HL-60/S4 treated with retinoic acid at 250 ng/mL for 4 days and 3 days (cell line): ENCODE measurements around the gene VANGL2.

Experiments
- in situ Hi-C: fragments of 300-500 bp; cut with MboI; formaldehyde crosslinking; loops from 2 replicates; pipeline ENCODE4 v1.7.0; 2022; ENCODE audit warnings: low sequenced_read_pairs

Gene VANGL2

GRCh38 chr1:160425847-160426246 lies 25.5 kb downstream of the VANGL2 start:
- in situ Hi-C loops: loop anchor here (10.0 kb wide), 1 partner anchor 179 kb away; no protein-coding TSS in a partner anchor

GRCh38 chr1:160427625-160428024 lies 27.3 kb downstream of the VANGL2 start:
- in situ Hi-C loops: loop anchor here (10.0 kb wide), 1 partner anchor 177 kb away; no protein-coding TSS in a partner anchor

DNA sequence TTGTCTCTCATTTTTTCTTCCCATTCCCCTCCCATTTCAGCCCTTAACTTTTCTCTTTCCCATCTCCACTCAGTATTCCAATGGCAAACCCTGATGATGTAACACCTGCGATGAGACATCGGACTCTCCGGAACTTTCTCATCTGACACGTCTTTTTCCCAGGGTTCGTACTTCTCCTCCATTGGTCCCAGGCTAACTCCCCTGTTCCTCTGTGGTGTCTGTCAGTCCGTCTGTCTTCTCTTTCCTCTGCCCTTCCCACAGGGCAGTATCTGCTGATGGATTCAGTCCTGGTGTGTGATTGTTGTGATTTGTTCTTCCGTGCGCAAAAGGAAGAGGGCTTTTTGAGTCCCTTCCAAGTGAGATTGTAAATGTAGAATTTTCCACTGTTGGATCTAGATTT lies 27.7 kb downstream of the VANGL2 start:
- in situ Hi-C loops: loop anchor here (10.0 kb wide), 1 partner anchor 177 kb away; no protein-coding TSS in a partner anchor

GRCh38 chr1:160428655-160429054 lies 28.3 kb downstream of the VANGL2 start:
- in situ Hi-C loops: loop anchor here (10.0 kb wide), 1 partner anchor 176 kb away; no protein-coding TSS in a partner anchor

DNA sequence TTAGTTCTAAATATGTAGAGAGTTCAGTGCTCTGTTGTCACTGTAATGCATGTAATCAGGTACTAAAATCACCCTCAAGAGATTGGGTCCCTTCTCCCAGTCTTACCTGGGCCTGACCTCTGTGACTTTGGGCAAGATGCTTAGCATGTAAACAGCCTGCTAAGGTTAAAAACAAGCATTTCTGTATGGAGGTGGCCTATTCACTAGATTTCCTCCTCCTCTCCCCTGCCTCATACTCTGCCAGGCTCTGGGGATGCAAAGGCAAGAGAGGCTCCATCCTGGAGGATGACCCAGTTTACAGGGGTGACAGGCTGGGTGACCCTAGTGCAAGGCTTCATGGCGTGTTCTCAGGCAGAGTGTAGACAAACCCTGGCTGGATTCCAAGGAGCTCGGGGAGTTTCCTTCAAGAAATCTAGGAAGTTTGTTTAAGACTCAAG lies 28.8 kb downstream of the VANGL2 start:
- in situ Hi-C loops: loop anchor here (10.0 kb wide), 1 partner anchor 176 kb away; no protein-coding TSS in a partner anchor

DNA sequence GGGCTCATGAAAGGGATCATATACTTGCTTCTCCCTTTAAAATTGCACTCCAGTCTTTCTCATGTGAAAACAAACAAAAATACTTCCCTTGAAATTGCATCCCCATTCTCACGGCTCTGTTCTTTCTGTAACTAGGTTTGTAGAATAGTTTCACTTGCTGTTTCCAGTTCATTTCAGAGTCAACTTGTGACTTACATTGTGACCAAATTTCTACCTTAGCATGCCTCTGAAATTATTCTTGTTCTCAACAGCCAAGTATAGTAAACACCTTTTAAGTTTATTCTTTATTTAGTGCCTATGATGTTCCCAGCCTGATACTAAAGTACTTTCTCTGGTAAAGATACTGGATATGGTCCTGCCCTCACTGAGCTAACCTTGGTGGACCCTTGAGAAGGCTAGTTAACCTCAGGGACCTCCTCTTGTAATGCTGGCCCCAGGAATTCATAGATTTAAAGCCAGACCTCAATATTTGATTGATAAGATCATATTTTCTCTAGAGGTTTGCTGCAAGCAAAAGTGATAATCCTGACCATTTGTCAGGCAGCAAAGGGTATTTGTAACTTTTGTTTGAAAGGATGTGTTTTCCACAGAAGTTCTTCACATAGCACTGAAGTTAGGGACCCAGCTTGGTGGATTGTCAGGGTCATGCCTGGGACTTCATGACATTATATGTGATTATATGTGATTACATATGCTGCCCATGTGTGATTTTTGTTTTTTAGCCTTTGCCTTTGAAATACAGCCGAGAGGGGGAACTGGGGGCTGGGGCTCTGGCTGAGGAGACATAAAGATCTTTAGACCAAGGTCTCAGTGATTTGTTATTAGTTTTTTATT lies 29.6 kb downstream of the VANGL2 start:
- in situ Hi-C loops: loop anchor here (10.0 kb wide), 1 partner anchor 175 kb away; no protein-coding TSS in a partner anchor

DNA sequence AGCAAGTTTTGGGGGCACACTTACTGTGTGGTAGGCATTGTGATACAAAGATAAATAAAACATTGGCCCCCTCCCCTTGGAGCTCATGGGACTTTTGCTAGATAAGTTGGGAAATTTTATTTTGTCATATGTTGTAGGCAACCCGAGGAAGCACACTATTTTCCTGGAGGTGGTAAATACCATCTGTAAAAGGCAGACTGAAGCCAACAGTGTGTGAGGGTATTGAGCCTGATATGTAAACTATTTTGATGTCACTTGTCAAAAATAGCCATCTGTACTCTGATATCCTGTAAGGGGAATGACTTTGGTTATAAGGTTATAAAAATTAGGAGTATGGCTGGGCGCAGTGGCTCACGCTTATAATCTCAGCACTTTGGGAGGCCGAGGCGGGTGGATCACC lies 30.6 kb downstream of the VANGL2 start:
- in situ Hi-C loops: no loop called here

- in situ Hi-C loops: no loop called here
Measured at GRCh38 chr1:160431571-160431970, 31.2 kb downstream of the VANGL2 start.

- in situ Hi-C loops: no loop called here
Measured at GRCh38 chr1:160432371-160432786, 32.0 kb downstream of the VANGL2 start.

DNA sequence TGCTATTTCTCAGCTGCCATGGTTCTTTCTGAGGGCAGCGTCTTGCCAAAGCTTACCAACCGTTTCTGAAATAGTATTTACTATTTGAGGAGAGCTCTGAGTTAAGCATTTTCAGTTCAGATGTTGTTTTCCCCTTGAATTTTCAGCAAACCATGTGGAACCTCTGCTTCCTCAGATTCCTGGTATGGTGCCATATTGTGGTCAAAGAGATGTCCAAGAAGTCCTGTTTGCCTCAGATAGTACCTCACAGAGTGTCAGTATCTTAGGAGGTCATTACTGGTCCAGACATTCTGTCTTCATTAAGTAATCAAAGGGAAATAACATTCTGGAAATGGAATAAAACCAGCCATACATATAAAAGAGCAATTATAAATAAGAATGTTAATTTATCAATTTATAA lies 36.6 kb downstream of the VANGL2 start:
- in situ Hi-C loops: no loop called here

- in situ Hi-C loops: no loop called here
Measured at GRCh38 chr1:160437432-160438316, 37.3 kb downstream of the VANGL2 start.

- in situ Hi-C loops: no loop called here
Measured at GRCh38 chr1:160438317-160438918, 38.1 kb downstream of the VANGL2 start.

DNA sequence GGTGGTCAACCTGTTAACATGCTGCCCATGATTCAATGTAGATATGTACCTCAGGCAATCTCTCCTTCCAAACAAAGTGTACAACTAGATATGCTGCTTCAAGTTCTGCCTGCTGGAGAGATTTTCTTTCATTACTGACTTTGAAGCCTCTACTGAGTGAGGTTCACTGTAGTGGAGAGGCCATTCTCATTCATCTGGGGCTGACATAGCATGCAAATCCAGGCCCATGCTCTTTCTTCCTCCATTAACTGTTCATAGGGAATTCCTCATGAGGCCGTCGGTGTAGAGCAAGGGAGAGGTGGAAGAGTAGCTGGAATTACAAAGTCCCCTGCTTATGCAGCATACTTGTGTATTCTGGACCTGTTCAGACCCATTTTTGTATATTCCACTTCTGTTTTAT lies 38.6 kb downstream of the VANGL2 start:
- in situ Hi-C loops: no loop called here

DNA sequence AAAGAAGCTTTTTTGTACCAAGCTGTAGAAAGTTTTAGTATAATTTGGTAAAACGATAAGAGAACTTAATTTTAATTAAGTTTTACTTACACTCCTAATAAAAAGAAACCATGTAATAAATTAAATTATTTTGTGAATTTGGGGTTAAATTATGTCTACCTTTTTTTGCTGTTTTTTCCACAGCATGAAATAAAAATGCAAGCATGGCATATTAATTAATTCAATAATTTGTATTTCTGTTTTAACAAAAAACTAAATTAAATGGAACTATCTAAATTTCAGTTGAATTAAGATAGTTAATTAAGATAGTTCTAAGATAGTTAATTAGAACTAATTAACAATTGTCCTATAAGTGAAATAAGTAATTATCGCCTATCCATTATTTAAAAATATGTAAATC lies 39.4 kb downstream of the VANGL2 start:
- in situ Hi-C loops: no loop called here

DNA sequence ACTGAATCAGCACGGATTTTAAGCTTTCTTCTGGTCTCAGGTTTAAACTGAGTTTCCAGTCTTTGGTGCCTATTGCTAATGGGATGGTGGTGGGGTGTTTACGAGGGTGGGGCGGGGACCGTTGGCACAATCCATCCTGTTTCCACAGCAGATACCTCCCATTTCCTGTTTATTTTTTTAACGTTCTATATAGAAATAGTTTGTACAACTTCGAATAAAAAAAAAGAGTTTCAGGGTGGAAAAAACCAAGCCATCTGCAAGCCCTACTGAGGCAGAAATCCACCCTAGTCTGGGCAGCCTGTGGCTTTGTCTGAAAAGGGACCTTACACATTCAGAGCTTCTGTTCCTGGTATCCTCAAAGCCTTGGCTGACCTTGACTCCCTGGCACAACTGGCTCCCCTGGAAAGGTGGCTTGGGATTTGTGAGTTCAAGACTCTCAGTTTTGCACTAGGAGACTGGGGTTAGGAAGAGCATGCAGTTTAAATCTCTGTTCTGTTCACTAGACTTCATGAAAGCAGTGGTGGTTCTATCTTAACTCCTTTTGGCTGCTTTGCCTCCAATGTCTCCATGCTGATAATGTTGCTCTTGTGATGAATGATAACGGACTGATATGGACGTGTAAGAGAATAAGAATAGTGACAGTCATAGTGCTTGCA lies 46.7 kb downstream of the VANGL2 start:
- in situ Hi-C loops: no loop called here

DNA sequence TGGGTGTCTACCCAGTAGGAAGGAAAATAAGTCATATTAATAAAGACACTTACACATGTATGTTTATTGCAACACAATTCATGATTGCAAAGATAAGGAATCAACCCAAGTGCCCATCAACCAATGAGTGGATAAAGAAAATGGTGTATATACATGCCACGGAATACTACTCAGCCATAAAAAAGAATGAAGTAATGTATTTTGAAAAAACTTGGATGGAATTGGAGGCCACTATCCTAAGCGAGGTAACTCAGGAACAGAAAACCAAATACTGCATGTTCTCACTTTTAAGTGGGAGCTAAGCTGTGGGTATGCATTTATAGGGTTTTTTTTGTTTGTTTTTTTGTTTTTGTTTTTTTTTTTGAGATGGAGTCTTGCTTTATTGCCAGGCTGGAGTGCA lies 49.1 kb downstream of the VANGL2 start:
- in situ Hi-C loops: no loop called here

DNA sequence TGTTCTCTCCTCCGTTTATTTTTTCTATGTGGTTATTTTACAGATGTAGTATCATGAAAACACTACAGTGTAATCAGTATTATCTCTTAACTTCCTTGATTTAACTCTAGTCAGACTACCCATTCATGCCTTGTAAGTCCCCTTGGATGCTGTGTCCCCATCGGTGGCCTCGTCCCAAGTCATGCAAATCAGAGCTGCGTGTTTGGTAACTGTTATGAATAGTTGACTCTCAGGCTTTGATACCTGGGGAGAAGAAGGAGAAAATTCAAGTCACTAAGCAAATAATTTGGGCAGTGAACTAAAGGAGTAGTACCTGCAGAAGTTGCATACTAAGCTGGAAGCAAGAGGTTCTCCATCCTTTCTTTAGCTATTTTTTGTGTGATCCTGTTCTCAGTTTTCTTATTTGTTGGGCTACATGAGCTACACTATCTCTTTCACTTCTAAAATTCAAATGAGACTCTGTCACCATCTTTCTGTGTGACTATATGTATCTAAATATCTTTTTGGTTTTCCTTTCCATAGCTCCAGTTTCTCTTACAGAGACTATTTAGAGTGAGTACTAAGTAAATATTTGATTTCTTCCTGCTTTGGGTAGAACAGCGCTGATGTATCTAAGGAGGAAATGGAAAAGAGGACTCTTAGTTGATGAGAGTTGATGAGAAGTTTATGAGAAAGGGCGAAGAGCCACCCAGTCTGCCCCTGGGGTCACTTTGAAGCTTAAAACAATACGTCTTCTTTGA lies 50.9 kb downstream of the VANGL2 start:
- in situ Hi-C loops: no loop called here

DNA sequence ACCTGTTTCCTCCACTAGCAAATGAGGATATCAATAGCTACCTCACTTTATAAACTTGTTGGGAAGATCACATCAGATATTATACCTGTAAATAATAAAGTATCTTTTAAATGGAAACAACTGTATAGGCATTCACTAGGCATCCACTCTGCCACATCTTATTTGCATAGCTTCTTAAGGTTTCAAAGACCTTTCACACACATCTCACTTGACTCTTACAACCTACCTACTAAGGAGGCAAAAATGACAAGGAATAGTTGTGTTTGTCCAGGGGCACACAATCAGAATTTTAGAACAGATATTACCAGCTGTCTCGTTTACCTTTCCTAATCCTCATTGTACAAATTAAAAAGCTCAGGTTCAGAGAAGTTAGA lies 51.5 kb downstream of the VANGL2 start:
- in situ Hi-C loops: no loop called here

DNA sequence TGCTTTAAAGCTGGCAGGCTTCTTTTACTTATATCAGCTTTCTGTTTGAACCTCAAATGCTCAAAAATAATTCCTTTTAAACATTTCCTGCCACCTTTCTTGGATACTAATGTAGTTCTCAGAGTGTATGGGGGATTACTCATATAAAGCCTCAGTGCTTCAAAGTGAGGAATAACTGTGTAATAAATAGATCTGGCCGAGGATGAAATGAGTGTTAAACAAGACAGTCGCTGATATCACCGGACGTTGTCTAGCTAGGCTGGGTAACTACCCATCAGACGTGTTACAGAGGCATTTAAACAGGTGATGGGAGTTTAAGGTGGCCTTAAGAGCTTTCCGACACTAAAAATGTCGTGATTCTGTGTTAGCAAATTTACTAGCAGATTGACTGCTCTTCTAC lies 53.1 kb downstream of the VANGL2 start:
- in situ Hi-C loops: no loop called here
